Cerebellar nuclear complex (tissue), 1 donor: ENCODE data around the gene GPRC5B.

Experiments used
- DNase-seq, 2 experiments: peaks; one replicate each; lab custom pipeline; 2025; lab: John Stamatoyannopoulos, UW

Gene GPRC5B

GRCh38 chr16:19872179-19872863, 12.3 kb downstream of the GPRC5B start:
- DNase-seq, result no peak

GRCh38 chr16:19871721-19872120, 12.9 kb downstream of the GPRC5B start:
- DNase-seq, result no peak

GRCh38 chr16:19868421-19868820, 16.2 kb downstream of the GPRC5B start:
- DNase-seq, result no peak

GRCh38 chr16:19864566-19864965, 20.1 kb downstream of the GPRC5B start:
- no peak for DNase-seq

GRCh38 chr16:19863990-19864389, 20.7 kb downstream of the GPRC5B start:
- DNase-seq, result no peak

- no peak for DNase-seq
These were observed 22.8 kb downstream of the GPRC5B start for GRCh38 chr16:19861811-19862327.

- no peak for DNase-seq
These were observed 23.5 kb downstream of the GPRC5B start for GRCh38 chr16:19861133-19861532.

GRCh38 chr16:19860166-19861041, 24.2 kb downstream of the GPRC5B start:
- DNase-seq, result no peak

- DNase-seq, result no peak
These were observed 25.0 kb downstream of the GPRC5B start for GRCh38 chr16:19859603-19860002.

GRCh38 chr16:19859166-19859565, 25.5 kb downstream of the GPRC5B start:
- DNase-seq, result no peak

GRCh38 chr16:19858340-19859018, 26.2 kb downstream of the GPRC5B start:
- DNase-seq, result no peak

- DNase-seq, result no peak
These were observed 26.9 kb downstream of the GPRC5B start for GRCh38 chr16:19857593-19858339.

GRCh38 chr16:19856120-19856519, 28.5 kb downstream of the GPRC5B start:
- DNase-seq, result no peak

- DNase-seq, result no peak
These were observed 30.1 kb downstream of the GPRC5B start for GRCh38 chr16:19854543-19854876.

- DNase-seq, result no peak
These were observed 30.7 kb downstream of the GPRC5B start for GRCh38 chr16:19853742-19854542.

- DNase-seq, result no peak
These were observed 31.4 kb downstream of the GPRC5B start for GRCh38 chr16:19853132-19853741.

- DNase-seq, result peak; percentile 86 to 88
These were observed 33.2 kb downstream of the GPRC5B start for GRCh38 chr16:19851476-19851875.

GRCh38 chr16:19850131-19850817, 34.4 kb downstream of the GPRC5B start:
- no peak for DNase-seq

GRCh38 chr16:19848756-19849155, 35.9 kb downstream of the GPRC5B start:
- no peak for DNase-seq

- no peak for DNase-seq
These were observed 38.2 kb downstream of the GPRC5B start for GRCh38 chr16:19846436-19846835.
